IMR-90 (cell line): Measurements from ENCODE around the gene KRI1. TPM values are rescaled to one million over a fixed set of nuclear protein-coding genes. Genes with fewer than 3 reads are reported as not detected.

Source experiments
- ATAC-seq: fragments of 200-7000 bp; cut with Tn5 transposase; 2 replicates; pipeline ENCODE4 v1.9.1; 2020; ENCODE audit warnings: low read depth, mild to moderate bottlenecking, moderate library complexity
- BruUV-seq: library from RNA; stranded (reverse); fragments of 400-500 nt; replicated peaks from 2 replicates; lab custom pipeline; 2021; lab: Mats Ljungman, UMichigan
- CTCF ChIA-PET: fragments of 300-600 bp; formaldehyde crosslinking; extraction: SDS; loops from one replicate; lab custom pipeline; 2021; ENCODE audit warnings: antibody characterized with exemption; lab: Yijun Ruan, JAX
- POLR2A ChIA-PET: fragments of 300-600 bp; sonication (Branson Sonifier 250); formaldehyde crosslinking; loops from one replicate; lab custom pipeline; 2022; ENCODE audit warnings: antibody characterized with exemption; ENCODE audit not compliant: unreplicated experiment; lab: Charles Lee
- DNase-seq: peaks from one replicate; pipeline ENCODE4 v3.0.0; 2013
- H2AFZ ChIP-seq: replicated peaks from 2 replicates; pipeline ENCODE3; 2013; ENCODE audit warnings: low read length, mild to moderate bottlenecking; ENCODE audit not compliant: poor library complexity
- H2AK5ac ChIP-seq: 2 replicates; pipeline ENCODE4 v1.6.1; 2013; ENCODE audit warnings: low read depth, low read length, inconsistent platforms
- H2AK9ac ChIP-seq: replicated peaks from 2 replicates; pipeline ENCODE3; 2013; ENCODE audit warnings: mild to moderate bottlenecking, low read depth, low read length, moderate library complexity; ENCODE audit not compliant: poor library complexity
- H2BK120ac ChIP-seq: 2 replicates; pipeline ENCODE4 v1.6.1; 2013; ENCODE audit warnings: low read depth, low read length, inconsistent platforms
- H2BK15ac ChIP-seq: 3 replicates; pipeline ENCODE4 v1.6.1; 2013; ENCODE audit warnings: low read depth, low read length, inconsistent platforms
- H2BK20ac ChIP-seq: 2 replicates; pipeline ENCODE4 v1.6.1; 2013; ENCODE audit warnings: low read depth, mild to moderate bottlenecking, inconsistent platforms, low read length, moderate library complexity
- H2BK5ac ChIP-seq: 2 replicates; pipeline ENCODE4 v1.6.1; 2013; ENCODE audit warnings: mild to moderate bottlenecking, low read depth, low read length, inconsistent platforms; ENCODE audit not compliant: poor library complexity, severe bottlenecking
- H3K14ac ChIP-seq: replicated peaks from 2 replicates; pipeline ENCODE4 v1.6.1; 2013; ENCODE audit warnings: low read depth, low read length, inconsistent platforms
- H3K18ac ChIP-seq: 2 replicates; pipeline ENCODE4 v1.6.1; 2013; ENCODE audit warnings: low read depth, low read length, control low read depth
- H3K23ac ChIP-seq: 2 replicates; pipeline ENCODE4 v1.6.1; 2013; ENCODE audit warnings: low read depth, low read length, inconsistent platforms
- H3K27ac ChIP-seq: 2 replicates; pipeline ENCODE4 v1.5.1; 2013; ENCODE audit warnings: mild to moderate bottlenecking, control low read depth, low read length; ENCODE audit not compliant: insufficient read depth
- H3K27me3 ChIP-seq: 2 replicates; pipeline ENCODE4 v1.6.1; 2013; ENCODE audit warnings: low read length; ENCODE audit not compliant: control insufficient read depth, insufficient read depth
- H3K36me3 ChIP-seq: 2 replicates; pipeline ENCODE4 v1.6.1; 2013; ENCODE audit warnings: low read length, mixed read lengths; ENCODE audit not compliant: control insufficient read depth, insufficient read depth
- H3K4ac ChIP-seq: 2 replicates; pipeline ENCODE4 v1.6.1; 2013; ENCODE audit warnings: low read depth, low read length, inconsistent platforms
- H3K4me1 ChIP-seq: 2 replicates; pipeline ENCODE4 v1.6.1; 2013; ENCODE audit warnings: low read length, mixed read lengths; ENCODE audit not compliant: control insufficient read depth, insufficient read depth
- H3K4me2 ChIP-seq: 2 replicates; pipeline ENCODE4 v1.6.1; 2013; ENCODE audit warnings: low read depth, mild to moderate bottlenecking, control low read depth, low read length, moderate library complexity
- H3K4me3 ChIP-seq: 2 replicates; pipeline ENCODE4 v1.5.1; 2013; ENCODE audit warnings: low read depth, mild to moderate bottlenecking, control low read depth, low read length, moderate library complexity; ENCODE audit not compliant: insufficient read depth
- H3K56ac ChIP-seq: 2 replicates; pipeline ENCODE4 v1.6.1; 2013; ENCODE audit warnings: low read length, inconsistent platforms; ENCODE audit not compliant: insufficient read depth; ENCODE audit errors: extremely low read depth
- H3K79me1 ChIP-seq, 2 experiments: 2 replicates each; pipeline ENCODE4 v1.6.1; 2013; ENCODE audit warnings: low read length in 2 of 2, inconsistent platforms in 1 of 2, low read depth in 1 of 2
- H3K9ac ChIP-seq: 2 replicates; pipeline ENCODE4 v1.6.1; 2013; ENCODE audit warnings: low read depth, low read length, control low read depth
- H3K9me1 ChIP-seq: 2 replicates; pipeline ENCODE4 v1.6.1; 2013; ENCODE audit warnings: low read length, inconsistent platforms; ENCODE audit not compliant: insufficient read depth
- H3K9me3 ChIP-seq: 2 replicates; pipeline ENCODE4 v1.6.1; 2013; ENCODE audit warnings: low read length; ENCODE audit not compliant: control insufficient read depth, insufficient read depth
- H4K20me1 ChIP-seq: 2 replicates; pipeline ENCODE4 v1.6.1; 2013; ENCODE audit warnings: low read length, inconsistent platforms; ENCODE audit not compliant: insufficient read depth
- H4K5ac ChIP-seq: 2 replicates; pipeline ENCODE4 v1.6.1; 2013; ENCODE audit warnings: mild to moderate bottlenecking, low read depth, low read length, control low read depth
- H4K8ac ChIP-seq, 2 experiments: 2 replicates each; pipeline ENCODE4 v1.6.1; 2013; ENCODE audit warnings: low read depth in 2 of 2, low read length in 2 of 2, control low read depth in 1 of 2, inconsistent platforms in 1 of 2
- H4K91ac ChIP-seq: 2 replicates; pipeline ENCODE4 v1.6.1; 2013; ENCODE audit warnings: low read depth, low read length, inconsistent platforms; ENCODE audit not compliant: insufficient read depth
- BHLHE40 ChIP-seq: fragments of 150-350 bp; IDR thresholded peaks from 2 replicates; pipeline ENCODE4 v1.6.1; 2016; ENCODE audit warnings: mild to moderate bottlenecking, low read depth, low read length
- MAZ ChIP-seq: IDR thresholded peaks from 2 replicates; pipeline ENCODE4 v1.6.1; 2012; ENCODE audit warnings: low read depth, mild to moderate bottlenecking, low read length, improper control_type of control experiment, moderate library complexity, borderline replicate concordance
- RCOR1 ChIP-seq: IDR thresholded peaks from 2 replicates; pipeline ENCODE4 v1.6.1; 2012; ENCODE audit warnings: mild to moderate bottlenecking, low read length, improper control_type of control experiment; ENCODE audit not compliant: insufficient replicate concordance
- WGBS, 2 experiments: methylation state at CpG; one replicate each; pipeline versions ENCODE4 v1.1.5 to v1.1.7; 2013; ENCODE audit warnings: missing lambda C conversion rate in 2 of 2; ENCODE audit not compliant: insufficient read length in 1 of 2; ENCODE audit errors: extremely low coverage in 2 of 2; 5-methylcytosine and 5-hydroxymethylcytosine counted together
- dilution Hi-C: fragments of 300-500 bp; cut with HindIII; formaldehyde crosslinking; loops from one replicate; pipeline ENCODE4 v1.14.3; 2018; ENCODE audit warnings: low sequenced_read_pairs; ENCODE audit not compliant: unreplicated experiment
- in situ Hi-C: fragments of 300-500 bp; cut with MboI; formaldehyde crosslinking; loops from 3 replicates; pipeline ENCODE4 v1.14.3; 2019; ENCODE audit warnings: low sequenced_read_pairs, inconsistent platforms, mixed read lengths
- intact Hi-C: fragments of 100-400 bp; cut with micrococcal nuclease; formaldehyde crosslinking; loops from 2 replicates; pipeline ENCODE4 v1.10.0; 2022
- polyA plus RNA-seq, 3 experiments: library from polyadenylated mRNA; depleted of rRNA; stranded (reverse); fragments of >200 nt; gene quantifications; 2 replicates each; pipeline ENCODE4 v1.2.3, GENCODE V29; 2012; ENCODE audit warnings: low replicate concordance in 1 of 3
- total RNA-seq: library from RNA; depleted of rRNA; stranded (reverse); fragments of >200 nt; gene quantifications from 2 replicates; pipeline ENCODE4 v1.2.3, GENCODE V29; 2012

KRI1 gene
- total and polyA plus RNA-seq, 2 of the 4 experiments (the other 2 are of a cell fraction) = 5.7 to 13.3 TPM

GRCh38 chr19:10575011-10575716, 9.4 kb upstream of the KRI1 start:
- intact Hi-C loops = no loop called here
- H2BK20ac ChIP-seq = no peak overlapping the region
- in situ Hi-C loops = no loop called here
- H3K4me1 ChIP-seq = peaks cover 1% of the 10 kb centered on the region; the same call in 1 of the 2 replicates
- no peak overlapping the region for H4K8ac ChIP-seq
- H3K18ac ChIP-seq = no peak overlapping the region
- H3K4me3 ChIP-seq = no peak overlapping the region
- H2AFZ ChIP-seq = no peak overlapping the region
- H3K4me2 ChIP-seq = no peak overlapping the region
- DNase-seq (no peak), ATAC-seq (no peak)
- no peak overlapping the region for H3K23ac ChIP-seq
- ChIA-PET CTCF (no interaction called here), POLR2A (no interaction called here)
- no peak overlapping the region for H2BK5ac ChIP-seq
- no peak overlapping the region for H2BK15ac ChIP-seq
- H3K9me3 ChIP-seq = no peaks in the 10 kb centered on the region
- H4K91ac ChIP-seq = no peak overlapping the region
- no peak overlapping the region for H3K27ac ChIP-seq
- no peak for TF ChIP-seq RCOR1
- no peak for TF ChIP-seq MAZ
- TF ChIP-seq BHLHE40 = no peak
- no peak overlapping the region for H4K5ac ChIP-seq
- no peaks in the 10 kb centered on the region for H4K20me1 ChIP-seq
- H3K9me1 ChIP-seq = no peaks in the 10 kb centered on the region
- no peaks in the 10 kb centered on the region for H3K36me3 ChIP-seq
- H3K9ac ChIP-seq = no peak overlapping the region
- peaks cover 0 to 2% of the 10 kb centered on the region in 2 experiments; a peak in 1 of 4 replicates for H3K79me1 ChIP-seq
- H2BK120ac ChIP-seq = no peak overlapping the region
- H3K27me3 ChIP-seq = no peaks in the 10 kb centered on the region
- H2AK9ac ChIP-seq = no peak overlapping the region
- H3K56ac ChIP-seq = no peak overlapping the region
- no peak overlapping the region for H2AK5ac ChIP-seq
- no peak overlapping the region for H3K4ac ChIP-seq
- dilution Hi-C loops = no loop called here
- BruUV-seq = no TSS peak
- no peak overlapping the region for H3K14ac ChIP-seq
- 100% methylated on average over 1 of the region's 6 CpGs; no CpG with 5 or more reads in 1 of the 2 experiments for WGBS, 2 experiments
